K562 (cell line): ENCODE measurements around the gene CLCNKA. TPM values are rescaled to one million over a fixed set of nuclear protein-coding genes. Genes with fewer than 3 reads are reported as not detected.

Experiments
- ATAC-seq: fragments of 200-7000 bp; cut with Tn5 transposase; 3 replicates; pipeline ENCODE4 v1.9.1; 2020; ENCODE audit warnings: moderate library complexity
- BruUV-seq: library from RNA; stranded (reverse); fragments of 400-500 nt; replicated peaks from 2 replicates; lab custom pipeline; 2021; lab: Mats Ljungman, UMichigan
- CTCF ChIA-PET: fragments of 300-600 bp; formaldehyde crosslinking; extraction: SDS; loops from one replicate; lab custom pipeline; 2021; ENCODE audit warnings: low intra/inter-chr PET ratio; lab: Yijun Ruan, JAX
- POLR2A ChIA-PET: fragments of 300-600, 350-650 bp; sonication (Branson Sonifier 250); formaldehyde crosslinking; extraction: SDS; loops from one replicate; lab custom pipeline; 2021; ENCODE audit warnings: antibody characterized with exemption, inconsistent platforms; lab: Yijun Ruan, JAX
- DNase-seq, 4 experiments: peaks; one replicate each; pipeline versions ENCODE4 v3.0.0 to v3.0.0-alpha.2; 2011 to 2018; ENCODE audit warnings: low spot score in 3 of 4, mixed read lengths in 3 of 4; ENCODE audit errors: extremely low read depth in 1 of 4
- FAIRE-seq: peaks from 2 replicates; lab custom pipeline; 2011; peaks lifted over from hg19 to GRCh38; lab: Jason Lieb, UNC
- H2AFZ ChIP-seq: 2 replicates; pipeline ENCODE4 v1.6.0; 2011; ENCODE audit warnings: low read depth, low read length, control low read depth, inconsistent platforms
- H3K27ac ChIP-seq: fragments of 200-600 bp; 3 replicates; pipeline ENCODE4 v1.8.0; 2011; ENCODE audit warnings: low read depth, mild to moderate bottlenecking, control low read depth, inconsistent platforms, low read length, moderate library complexity, mixed read lengths; ENCODE audit errors: extremely low read depth
- H3K27me3 ChIP-seq, 2 experiments: fragments of 300-600 bp in 1 of 2; 2 replicates in 1 of 2; 3 replicates in 1 of 2; pipeline versions ENCODE4 v1.6.0 to v1.8.0; 2011; ENCODE audit warnings: inconsistent platforms in 2 of 2, low read length in 2 of 2, mild to moderate bottlenecking in 1 of 2, mixed read lengths in 1 of 2, moderate library complexity in 1 of 2; ENCODE audit not compliant: control insufficient read depth in 2 of 2, insufficient read depth in 2 of 2
- H3K36me3 ChIP-seq: fragments of 300-600 bp; 3 replicates; pipeline ENCODE4 v1.8.0; 2011; ENCODE audit warnings: mild to moderate bottlenecking, low read length, inconsistent platforms; ENCODE audit not compliant: control insufficient read depth, insufficient read depth
- H3K4me1 ChIP-seq, 2 experiments: fragments of 200-600 bp in 1 of 2; replicated peaks in 1 of 2; 2 replicates in 1 of 2; 3 replicates in 1 of 2; pipeline versions ENCODE4 v1.5.1 to v1.8.0; 2011; ENCODE audit warnings: inconsistent platforms in 2 of 2, low read length in 2 of 2, mild to moderate bottlenecking in 1 of 2, mixed read lengths in 1 of 2, moderate library complexity in 1 of 2; ENCODE audit not compliant: control insufficient read depth in 2 of 2, insufficient read depth in 2 of 2
- H3K4me2 ChIP-seq: 2 replicates; pipeline ENCODE4 v1.6.1; 2011; ENCODE audit warnings: low read length, control low read depth, inconsistent platforms, mixed read lengths; ENCODE audit not compliant: insufficient read depth
- H3K4me3 ChIP-seq: fragments of 200-600 bp; sonication (generic), shearing (Covaris generic); 2 replicates; pipeline ENCODE4 v1.5.1; 2016; ENCODE audit warnings: control low read depth, inconsistent platforms
- H3K79me2 ChIP-seq: fragments of 200-600 bp; 3 replicates; pipeline ENCODE4 v1.8.0; 2011; ENCODE audit warnings: low read length, inconsistent platforms; ENCODE audit not compliant: control insufficient read depth, insufficient read depth
- H3K9ac ChIP-seq, 2 experiments: 2 replicates each; pipeline versions ENCODE4 v1.6.0 to v1.6.1; 2011; ENCODE audit warnings: low read depth in 2 of 2, low read length in 2 of 2, control low read depth in 1 of 2, inconsistent platforms in 1 of 2, mild to moderate bottlenecking in 1 of 2, mixed read lengths in 1 of 2; ENCODE audit not compliant: insufficient read depth in 1 of 2
- H3K9me1 ChIP-seq: one replicate; pipeline ENCODE4 v1.6.0; 2011; ENCODE audit warnings: inconsistent platforms, mild to moderate bottlenecking, low read length, moderate library complexity; ENCODE audit not compliant: control insufficient read depth, insufficient read depth
- H3K9me3 ChIP-seq: replicated peaks from 2 replicates; pipeline ENCODE4 v1.5.1; 2011; ENCODE audit warnings: low read depth, low read length, inconsistent platforms; ENCODE audit not compliant: control insufficient read depth, insufficient read depth
- H4K20me1 ChIP-seq: replicated peaks from 2 replicates; pipeline ENCODE4 v1.6.1; 2011; ENCODE audit warnings: low read length, inconsistent platforms, mixed read lengths; ENCODE audit not compliant: control insufficient read depth, insufficient read depth
- IRF9 ChIP-seq: fragments of 450-650 bp; IDR thresholded peaks from 2 replicates; pipeline ENCODE4 v1.6.1; 2016; ENCODE audit warnings: missing biosample characterization, missing genetic modification characterization
- MITF ChIP-seq: IDR thresholded peaks from 2 replicates; pipeline ENCODE4 v1.6.1; 2014; ENCODE audit warnings: antibody characterized with exemption
- SAP30 ChIP-seq: fragments of 200-600 bp; sonication (generic); IDR thresholded peaks from 2 replicates; pipeline ENCODE4 v1.6.1; 2012; ENCODE audit warnings: borderline replicate concordance, low read depth, mild to moderate bottlenecking, moderate library complexity, low read length, control low read depth, inconsistent platforms; ENCODE audit not compliant: insufficient read depth, poor library complexity, severe bottlenecking
- ZFPM2 ChIP-seq: fragments of 250-450 bp; sonication (Bioruptor Pico); IDR thresholded peaks from 2 replicates; pipeline ENCODE4 v1.5.1; 2022; ENCODE audit warnings: mild to moderate bottlenecking
- ZNF76 ChIP-seq: fragments of 250-450 bp; sonication (Bioruptor Pico); IDR thresholded peaks from 2 replicates; pipeline ENCODE4 v1.4.0; 2020; ENCODE audit warnings: mild to moderate bottlenecking, moderate library complexity, borderline replicate concordance
- WGBS: fragments of 100-300 bp; shearing (Covaris generic); methylation state at CpG from one replicate; pipeline ENCODE4 v1.1.6; 2016; ENCODE audit warnings: low coverage, mixed read lengths; ENCODE audit not compliant: insufficient coverage; ENCODE audit errors: missing lambda C conversion rate; 5-methylcytosine and 5-hydroxymethylcytosine counted together
- in situ Hi-C: fragments of 300-500 bp; cut with MboI; formaldehyde crosslinking; loops from 4 replicates; pipeline ENCODE4 v1.15.0; 2018; ENCODE audit warnings: inconsistent platforms, mixed read lengths
- intact Hi-C: fragments of 100-400 bp; cut with micrococcal nuclease; formaldehyde crosslinking; loops from 2 replicates; pipeline ENCODE4 v1.14.2; 2022
- polyA plus RNA-seq, 8 experiments: library from polyadenylated mRNA; depleted of rRNA in 4 of 8; stranded (reverse) in 5 of 8; unstranded in 3 of 8; fragments of >200 nt; fragmentation: Nextera tagmentation in 2 of 8; fragmentation: Illumina TruSeq in 1 of 8; extraction: Ambion mirVana in 2 of 8; extraction: Trizol in 1 of 8; gene quantifications; 2 replicates each; pipeline versions ENCODE4 v1.2.1 to v1.2.3, GENCODE V29; 2011 to 2014; ENCODE audit warnings: inconsistent platforms in 1 of 8, missing spikeins in 1 of 8
- total RNA-seq, 7 experiments: library from RNA; depleted of rRNA in 6 of 7; stranded (reverse); fragments of >200 nt in 6 of 7; fragmentation: Illumina TruSeq in 2 of 7; extraction: Trizol in 2 of 7; gene quantifications; 2 replicates each; pipeline versions ENCODE4 v1.2.1 to v1.2.3, GENCODE V29; 2011 to 2021; ENCODE audit warnings: low replicate concordance in 1 of 7

CLCNKA gene
- total and polyA plus RNA-seq, 9 of the 15 experiments (the other 6 are each of a cell fraction or from before 2014, with no cell fraction given): 0.03 to 0.37 (median 0.10) TPM; not detected in 3

GRCh38 chr1:15983275-15983674 lies 38.6 kb upstream of the CLCNKA start:
- ChIA-PET POLR2A (no interaction called here), CTCF (no interaction called here)
- peaks cover 13% of the 10 kb centered on the region for H3K9me3 ChIP-seq
- no peaks in the 10 kb centered on the region for H3K79me2 ChIP-seq
- TF ChIP-seq SAP30 (no peak), ZNF76 (no peak), MITF (no peak), IRF9 (tag) (no peak), ZFPM2 (CRISPR knock-in tag) (no peak)
- H3K9me1 ChIP-seq: no peaks in the 10 kb centered on the region
- no peaks in the 10 kb centered on the region for H3K36me3 ChIP-seq
- no peak overlapping the region for H2AFZ ChIP-seq
- no peak for FAIRE-seq
- 4% methylated on average over 1 of the region's 1 CpG for WGBS
- intact Hi-C loops (no loop called here), in situ Hi-C loops (no loop called here)
- no peaks in the 10 kb centered on the region for H3K27me3 ChIP-seq
- no peak overlapping the region for H3K4me2 ChIP-seq
- BruUV-seq: no TSS peak
- ATAC-seq: no peak
- DNase-seq: no peak
- H3K4me3 ChIP-seq: no peak overlapping the region
- no peaks in the 10 kb centered on the region for H3K4me1 ChIP-seq
- H4K20me1 ChIP-seq: no peaks in the 10 kb centered on the region
- H3K27ac ChIP-seq: no peak overlapping the region
- no peak overlapping the region for H3K9ac ChIP-seq
